Activated CD8-positive, alpha-beta memory T cell treated with anti-CD3 and anti-CD28 coated beads for 4 hours (primary cell): Measurements from ENCODE around the gene ANGPT4.
"Not testable (repeated sequence)": the region's sequence is repeated elsewhere in the genome, so short reads cannot be mapped to it uniquely, and the experiment has no call there.

Experiments
- DNase-seq, 2 donors: peaks; one replicate each; pipeline ENCODE4 v3.0.0-alpha.2; 2020; ENCODE audit warnings: low read depth in 2 of 2

Gene ANGPT4

GRCh38 chr20:844473-845225 is 71.5 kb downstream of the ANGPT4 start:
- peak; percentile 79 to 86 for DNase-seq

DNA sequence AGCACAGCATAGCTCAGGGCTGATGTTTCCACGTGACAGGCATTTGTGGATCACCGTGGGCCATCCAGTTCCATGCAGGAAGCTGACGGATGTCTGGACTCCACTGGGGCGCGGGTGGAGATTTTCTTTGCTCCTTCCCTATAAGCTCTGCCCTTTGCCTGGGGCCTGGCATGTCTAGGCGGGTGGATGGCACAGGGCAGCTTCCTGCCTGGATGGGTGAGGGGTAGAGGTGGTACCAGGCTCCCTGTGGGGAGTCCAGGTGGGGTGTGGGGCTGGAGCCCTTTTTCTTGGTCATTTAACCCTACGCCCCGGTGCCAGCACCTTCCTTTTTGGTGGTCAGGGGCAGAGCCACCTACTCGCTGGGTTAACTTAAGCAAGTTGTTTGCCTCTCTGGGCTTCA is 72.2 kb downstream of the ANGPT4 start:
- no peak for DNase-seq

- DNase-seq: no peak
These were observed 73.6 kb downstream of the ANGPT4 start for GRCh38 chr20:842547-842940.

DNA sequence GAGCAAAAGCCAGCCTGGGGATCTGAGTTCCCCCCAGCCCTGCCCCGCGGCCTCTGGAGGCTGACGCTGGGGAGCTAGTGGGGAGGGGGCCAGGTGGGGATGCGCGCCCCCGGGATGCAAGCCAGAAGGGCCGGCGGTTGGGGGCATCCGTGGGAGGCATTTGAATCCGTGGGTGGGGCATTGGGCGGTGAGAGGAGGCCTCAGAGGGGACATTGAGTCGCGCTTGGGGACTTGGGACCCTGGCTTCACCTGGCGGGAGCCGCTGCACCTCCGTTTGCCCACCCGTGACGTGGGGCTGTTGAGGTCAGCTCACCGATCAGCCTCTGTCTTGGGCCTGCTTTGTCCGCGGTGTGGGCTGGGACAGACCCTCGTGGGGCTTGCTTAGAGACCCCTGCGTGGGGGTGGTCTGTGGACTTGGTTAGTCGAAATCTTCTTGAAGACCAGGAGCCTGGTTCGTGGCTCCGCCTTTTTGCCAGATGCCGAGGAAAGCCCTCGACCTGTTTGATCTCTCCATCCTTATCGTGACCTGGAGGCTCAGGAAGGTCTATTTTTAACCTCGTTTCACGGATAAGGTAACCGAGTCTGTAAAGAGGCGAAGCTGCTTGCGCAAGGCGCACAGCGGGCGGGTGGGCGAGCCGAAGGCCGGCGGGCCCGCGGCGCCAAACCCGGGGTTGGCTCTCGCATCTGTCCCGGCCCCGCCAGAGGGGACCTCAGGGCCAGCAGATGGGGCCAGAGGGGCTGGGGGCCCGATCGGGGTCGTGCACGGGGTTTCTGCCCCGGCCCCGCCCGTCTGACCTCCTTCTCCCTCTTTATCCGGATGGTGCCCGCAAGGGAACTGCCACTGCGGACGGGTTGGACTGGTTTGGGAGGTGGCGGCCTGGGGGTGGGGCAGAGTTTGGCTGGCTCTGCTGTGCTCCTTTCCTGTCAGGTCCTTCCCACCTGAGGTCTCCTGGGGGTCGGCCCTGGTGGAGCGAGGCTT is 74.3 kb downstream of the ANGPT4 start:
- no peak for DNase-seq

- DNase-seq: no peak
These were observed 75.1 kb downstream of the ANGPT4 start for GRCh38 chr20:840858-841567.

- no peak for DNase-seq
These were observed 75.7 kb downstream of the ANGPT4 start for GRCh38 chr20:840503-840857.

DNA sequence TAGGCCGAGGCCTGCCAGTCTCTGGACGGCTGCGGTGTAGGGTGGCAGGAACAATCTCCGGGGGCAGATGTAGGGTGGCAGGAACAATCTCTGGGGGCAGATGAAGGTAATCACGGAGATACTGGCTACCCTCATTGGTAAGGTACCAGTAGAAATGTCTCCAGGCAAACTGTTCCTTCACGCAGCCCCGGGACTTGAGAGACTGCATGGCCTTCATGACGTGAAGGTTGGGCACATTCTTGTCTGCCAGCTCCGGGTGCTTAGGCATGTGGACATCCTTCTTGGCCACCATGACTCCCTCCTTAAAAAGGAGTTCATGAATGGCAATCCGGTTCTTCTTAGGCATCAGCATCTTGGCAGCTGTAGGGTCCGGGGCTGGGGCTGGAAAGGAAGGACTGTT is 76.5 kb downstream of the ANGPT4 start:
- DNase-seq: no peak

- DNase-seq: no peak
These were observed 77.1 kb downstream of the ANGPT4 start for GRCh38 chr20:839015-839414.

DNA sequence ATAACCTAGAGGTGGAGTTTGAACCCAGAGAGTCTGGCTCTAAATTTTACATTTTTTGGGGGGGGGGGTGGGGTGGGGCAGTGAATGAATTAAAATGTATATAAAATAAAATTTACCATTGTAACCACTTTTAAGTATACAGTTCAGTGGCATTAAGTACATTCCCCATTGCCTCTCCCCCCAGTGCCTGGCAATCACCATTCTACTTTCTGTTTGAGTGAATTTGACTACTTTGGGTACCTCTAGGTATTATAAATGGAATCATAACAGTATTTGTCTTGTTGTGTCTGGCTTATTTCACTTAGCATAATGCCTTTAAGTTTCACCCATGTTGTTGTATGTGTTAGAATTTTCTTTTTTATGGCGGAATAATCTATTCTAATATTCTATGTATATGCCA is 79.9 kb downstream of the ANGPT4 start:
- no peak for DNase-seq

DNA sequence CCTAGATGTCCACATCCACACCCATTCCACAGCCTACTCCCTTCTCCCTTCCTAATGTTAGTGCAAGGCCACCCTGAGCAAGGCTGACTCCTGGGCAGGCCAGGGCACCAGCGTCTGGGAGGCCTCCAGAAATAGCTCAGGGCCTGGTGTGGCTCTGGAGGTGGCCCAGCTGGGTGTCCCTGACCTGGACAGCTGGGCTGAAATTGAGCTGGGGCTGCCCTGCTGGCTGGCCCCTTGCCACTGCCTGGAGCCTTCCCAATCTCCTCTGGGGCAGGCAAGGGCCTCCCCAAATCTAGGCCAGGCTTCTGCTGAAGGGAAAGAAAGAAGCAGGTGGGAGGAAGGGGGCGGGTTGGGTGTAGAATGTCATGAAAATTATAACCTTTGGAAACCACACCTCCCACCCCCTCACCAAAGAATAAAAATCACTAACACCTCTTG is 80.5 kb downstream of the ANGPT4 start:
- DNase-seq: peak in 1 of 2 donors; percentile 33

DNA sequence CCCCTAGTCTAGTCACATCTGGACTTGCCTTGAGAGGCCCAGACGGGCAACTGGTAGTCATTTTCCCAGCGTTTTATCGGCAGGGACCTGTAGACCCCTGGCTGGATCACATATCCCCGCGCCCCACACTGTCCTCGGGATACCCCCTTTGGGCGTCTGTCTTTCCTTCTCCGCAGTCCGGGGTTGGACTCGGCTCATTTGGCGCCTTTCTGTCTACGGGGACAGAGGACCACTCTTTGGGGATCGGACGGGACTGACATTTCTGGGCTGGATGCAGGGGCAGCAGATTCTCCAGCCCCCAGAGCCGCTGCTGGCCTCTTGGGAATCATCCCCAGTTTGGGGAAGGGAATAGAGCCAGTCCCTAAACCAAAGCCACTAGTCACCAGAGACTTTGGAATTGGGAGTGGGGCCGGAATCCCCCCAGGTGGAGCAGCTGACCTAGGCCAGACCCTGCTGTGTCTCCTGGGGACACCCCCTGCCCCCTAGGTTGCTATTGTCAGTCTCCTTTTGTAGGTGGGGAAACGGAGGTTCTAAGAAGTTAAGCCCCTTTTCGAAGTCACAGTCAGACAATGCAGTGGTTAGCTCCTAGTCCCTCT is 81.9 kb downstream of the ANGPT4 start:
- DNase-seq: no peak

DNA sequence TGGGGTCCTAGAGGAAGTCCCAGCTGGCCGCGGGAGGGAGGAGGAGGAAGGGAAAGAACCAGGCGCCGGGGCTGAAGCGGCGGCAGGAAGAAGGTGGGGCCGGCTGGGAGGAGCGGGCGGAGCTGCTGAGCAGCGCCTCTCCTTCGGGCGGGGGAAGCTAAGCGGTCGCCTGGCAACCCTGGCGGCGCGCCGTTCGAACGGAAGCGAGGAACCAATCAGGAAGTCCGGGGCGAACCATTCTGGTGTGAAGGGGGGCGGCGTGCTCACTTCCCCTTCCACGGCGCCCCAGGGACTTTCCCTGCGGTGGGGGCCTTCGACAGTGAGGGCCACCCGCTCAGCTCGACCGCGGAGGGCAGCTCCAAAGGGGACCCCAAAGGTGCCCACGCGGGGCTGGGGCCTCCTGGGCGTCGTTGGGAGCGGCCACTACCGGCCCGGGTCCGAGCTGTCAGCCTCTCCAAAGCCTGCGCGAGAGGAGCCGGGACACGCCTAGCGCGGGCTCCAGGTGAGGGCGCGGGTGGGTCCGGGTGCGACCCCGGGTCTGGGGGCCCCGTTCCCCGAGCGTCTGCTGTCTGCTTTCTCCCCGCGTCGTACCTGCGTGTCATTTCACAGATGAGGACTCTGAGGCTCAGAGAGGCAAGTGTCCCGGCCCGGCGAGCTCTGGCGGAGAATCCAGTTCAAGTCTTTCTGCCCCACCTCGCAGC is 82.5 kb downstream of the ANGPT4 start, which contains the start of gene FAM110A:
FAM110A (plus strand) TSS at position 266 of the 701 bp plus-strand sequence. CDS start 11,090 bp downstream, outside the sequence.
- DNase-seq: peak; percentile 91 to 93

- DNase-seq: no peak
These were observed 83.0 kb downstream of the ANGPT4 start for GRCh38 chr20:833121-833449.

DNA sequence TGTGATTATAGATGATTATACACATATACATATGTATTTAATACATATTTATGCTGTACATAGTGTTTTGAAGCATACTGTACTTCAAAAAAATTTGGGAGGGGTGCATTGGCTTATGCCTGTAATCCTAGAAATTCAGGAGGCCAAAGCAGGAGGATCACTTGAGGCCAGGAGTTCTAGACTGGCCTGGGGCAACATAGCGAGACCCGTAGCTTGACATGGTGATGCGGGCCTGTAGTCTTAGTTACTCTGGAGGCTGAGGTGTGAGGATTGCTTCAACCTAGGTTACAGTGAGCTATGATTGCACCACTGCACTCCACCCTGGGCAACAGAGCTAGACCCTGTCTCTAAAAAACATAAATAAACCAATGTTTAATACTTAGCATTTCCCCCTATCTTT is 84.2 kb downstream of the ANGPT4 start:
- DNase-seq: no peak

DNA sequence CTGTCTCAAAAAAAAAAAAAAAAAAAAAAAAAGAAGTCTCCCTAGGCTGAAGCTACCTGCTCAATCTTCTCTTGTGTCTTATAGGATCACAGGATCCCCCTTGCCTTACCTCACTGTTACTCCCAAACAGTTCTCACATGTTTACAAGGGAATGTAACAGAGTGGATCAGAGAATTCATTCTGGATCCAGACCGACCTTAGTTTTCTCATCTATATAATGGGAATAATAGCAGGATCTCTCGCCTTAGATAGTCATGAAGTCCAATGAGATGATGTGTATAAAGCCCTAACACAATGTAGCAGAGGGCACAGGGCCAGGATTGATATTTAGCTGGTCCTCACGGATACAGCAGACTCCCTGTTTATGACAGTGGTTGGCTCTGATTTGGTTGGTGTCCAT is 84.9 kb downstream of the ANGPT4 start:
- DNase-seq: no peak

- DNase-seq: no peak
These were observed 86.1 kb downstream of the ANGPT4 start for GRCh38 chr20:830011-830521.

- no peak for DNase-seq
These were observed 86.6 kb downstream of the ANGPT4 start for GRCh38 chr20:829551-829950.

DNA sequence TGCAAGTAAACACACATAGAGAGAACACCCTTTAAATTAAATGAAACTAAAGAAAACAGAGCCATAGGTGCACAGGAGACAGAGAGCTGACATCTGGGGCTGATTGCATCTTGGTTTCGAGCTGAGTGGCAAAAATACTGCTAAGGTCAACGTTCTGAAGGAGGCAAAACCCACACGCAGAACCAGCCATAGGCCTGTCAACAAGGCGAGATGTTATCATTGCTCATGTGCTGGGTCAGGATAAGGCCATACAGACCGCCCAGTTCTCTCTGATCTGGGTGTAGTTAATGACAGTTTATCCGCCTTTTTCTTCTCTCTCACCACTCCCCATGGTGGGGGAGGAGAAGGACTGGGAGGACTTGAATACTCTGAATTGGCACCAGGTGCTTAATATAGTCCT is 87.1 kb downstream of the ANGPT4 start:
- no peak for DNase-seq

DNA sequence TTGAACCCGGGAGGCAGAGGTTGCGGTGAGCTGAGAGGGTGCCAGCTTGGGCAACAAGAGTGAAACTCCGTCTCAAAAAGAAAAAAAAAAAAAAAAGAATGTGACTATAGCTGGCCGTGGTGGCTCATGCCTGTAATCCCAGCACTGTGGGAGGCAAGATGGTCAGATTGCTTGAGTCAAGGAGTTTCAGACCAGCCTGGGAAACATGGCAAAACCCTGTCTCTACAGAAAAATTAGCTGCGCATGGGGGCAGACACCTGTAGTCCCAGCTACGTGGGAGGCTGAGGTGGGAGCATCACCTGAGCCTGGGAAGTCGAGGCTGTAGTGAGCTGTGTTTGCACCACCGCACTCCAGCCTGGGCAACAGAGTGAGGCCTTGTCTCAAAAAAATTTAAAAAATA is 88.2 kb downstream of the ANGPT4 start:
- DNase-seq: not testable (repeated sequence)

- no peak for DNase-seq
These were observed 89.3 kb downstream of the ANGPT4 start for GRCh38 chr20:826695-827323.
